ENCODE results near the gene MAPRE2.

MAPRE2 gene

GRCh38 chr18:35000457-35000856 is 40.8 kb upstream of the MAPRE2 start:
- TF ChIP-seq CTCF (IDR thresholded peaks at IDR 0.05; ENCODE audit: insufficient read depth, low read depth, low read length, missing control alignments): no peak
- DNase-seq (ENCODE audit: low read depth): no peak
- no peak overlapping the region for H3K4me3 ChIP-seq (ENCODE audit: low read depth, low read length)

- H3K4me3 ChIP-seq (ENCODE audit: low read depth, low read length): no peak overlapping the region
- no peak for DNase-seq (ENCODE audit: low read depth)
- TF ChIP-seq CTCF (IDR thresholded peaks at IDR 0.05; ENCODE audit: insufficient read depth, low read depth, low read length, missing control alignments): no peak
Measured at GRCh38 chr18:35002120-35002519, 39.1 kb upstream of the MAPRE2 start.

GRCh38 chr18:35005963-35006577 is 35.1 kb upstream of the MAPRE2 start:
- H3K4me3 ChIP-seq (ENCODE audit: low read depth, low read length): no peak overlapping the region
- DNase-seq (ENCODE audit: low read depth): peak; percentile 64
- TF ChIP-seq CTCF (IDR thresholded peaks at IDR 0.05; ENCODE audit: insufficient read depth, low read depth, low read length, missing control alignments): peak; percentile 43

GRCh38 chr18:35010156-35010555 is 31.1 kb upstream of the MAPRE2 start:
- no peak overlapping the region for H3K4me3 ChIP-seq (ENCODE audit: low read depth, low read length)
- no peak for DNase-seq (ENCODE audit: low read depth)
- TF ChIP-seq CTCF (IDR thresholded peaks at IDR 0.05; ENCODE audit: insufficient read depth, low read depth, low read length, missing control alignments): no peak

GRCh38 chr18:35010993-35011392 is 30.2 kb upstream of the MAPRE2 start:
- TF ChIP-seq CTCF (IDR thresholded peaks at IDR 0.05; ENCODE audit: insufficient read depth, low read depth, low read length, missing control alignments): no peak
- DNase-seq (ENCODE audit: low read depth): no peak

GRCh38 chr18:35019933-35020332 is 21.3 kb upstream of the MAPRE2 start:
- no peak overlapping the region for H3K4me3 ChIP-seq (ENCODE audit: low read depth, low read length)
- no peak for DNase-seq (ENCODE audit: low read depth)
- TF ChIP-seq CTCF (IDR thresholded peaks at IDR 0.05; ENCODE audit: insufficient read depth, low read depth, low read length, missing control alignments): no peak

More at GRCh38 chr18:35010993-35011392, 30.2 kb upstream of the MAPRE2 start:
- no peak overlapping the region for H3K4me3 ChIP-seq (ENCODE audit: low read depth, low read length)

- TF ChIP-seq CTCF (IDR thresholded peaks at IDR 0.05; ENCODE audit: insufficient read depth, low read depth, low read length, missing control alignments): no peak
- DNase-seq (ENCODE audit: low read depth): no peak
- H3K4me3 ChIP-seq (ENCODE audit: low read depth, low read length): no peak overlapping the region
Measured at GRCh38 chr18:35022426-35023001, 18.7 kb upstream of the MAPRE2 start.

Data from GM12865 (cell line).